CD14-positive monocyte (primary cell): ENCODE data around the gene ZBTB5. TPM values are rescaled to one million over a fixed set of nuclear protein-coding genes. Genes with fewer than 3 reads are reported as not detected.

Experiments used
- DNase-seq, 3 donors: peaks; one replicate each; pipeline ENCODE4 v3.0.0-alpha.2; 2011 to 2022
- H2AFZ ChIP-seq: 2 replicates; pipeline ENCODE4 v1.6.0; 2012; ENCODE audit warnings: mild to moderate bottlenecking, low read depth, low read length, inconsistent platforms; ENCODE audit not compliant: insufficient read depth, poor library complexity, severe bottlenecking
- H3K27ac ChIP-seq, 2 donors: 1 replicate in 1 of 2; 2 replicates in 1 of 2; pipeline ENCODE4 v1.5.1; 2012 to 2013; ENCODE audit warnings: low read length in 2 of 2, control low read depth in 1 of 2, inconsistent platforms in 1 of 2, low read depth in 1 of 2, mild to moderate bottlenecking in 1 of 2
- H3K27me3 ChIP-seq, 2 donors: one replicate each; pipeline versions ENCODE4 v1.6.0 to v1.6.1; 2011 to 2013; ENCODE audit warnings: low read length in 2 of 2; ENCODE audit not compliant: control insufficient read depth in 2 of 2, insufficient read depth in 2 of 2
- H3K36me3 ChIP-seq, 2 donors: replicated peaks in 1 of 2; 1 replicate in 1 of 2; 2 replicates in 1 of 2; pipeline versions ENCODE4 v1.5.1 to v1.6.1; 2012 to 2013; ENCODE audit warnings: low read length in 2 of 2, control low read depth in 1 of 2, inconsistent platforms in 1 of 2, mild to moderate bottlenecking in 1 of 2; ENCODE audit not compliant: insufficient read depth in 2 of 2, control insufficient read depth in 1 of 2
- H3K4me1 ChIP-seq, 2 donors: 1 replicate in 1 of 2; 2 replicates in 1 of 2; pipeline versions ENCODE4 v1.5.1 to v1.6.1; 2012 to 2013; ENCODE audit warnings: low read length in 2 of 2, control low read depth in 1 of 2, inconsistent platforms in 1 of 2, mild to moderate bottlenecking in 1 of 2, moderate library complexity in 1 of 2; ENCODE audit not compliant: insufficient read depth in 2 of 2, control insufficient read depth in 1 of 2
- H3K4me2 ChIP-seq: replicated peaks from 2 replicates; pipeline ENCODE3; 2012; ENCODE audit warnings: low read length, moderate library complexity, mild to moderate bottlenecking; ENCODE audit not compliant: poor library complexity, severe bottlenecking; ENCODE audit errors: extremely low read depth
- H3K4me3 ChIP-seq, 3 experiments: fragments of 200-600 bp in 1 of 3; sonication (generic) in 1 of 3; replicated peaks in 1 of 3; 1 replicate in 2 of 3; 2 replicates in 1 of 3; pipeline ENCODE4 v1.5.1; 2011 to 2013; ENCODE audit warnings: low read length in 3 of 3, mild to moderate bottlenecking in 3 of 3, control low read depth in 2 of 3, low read depth in 2 of 3, inconsistent platforms in 1 of 3, moderate library complexity in 1 of 3
- H3K79me2 ChIP-seq: 2 replicates; pipeline ENCODE4 v1.6.0; 2012; ENCODE audit warnings: mild to moderate bottlenecking, control low read depth, inconsistent platforms, low read length, moderate library complexity; ENCODE audit not compliant: insufficient read depth
- H3K9ac ChIP-seq: 2 replicates; pipeline ENCODE4 v1.6.0; 2017; ENCODE audit warnings: low read length, mild to moderate bottlenecking; ENCODE audit not compliant: insufficient read depth, poor library complexity, severe bottlenecking
- H3K9me3 ChIP-seq, 2 donors: replicated peaks in 1 of 2; 1 replicate in 1 of 2; 2 replicates in 1 of 2; pipeline versions ENCODE4 v1.5.1 to v1.6.1; 2012 to 2013; ENCODE audit warnings: low read length in 2 of 2, control low read depth in 1 of 2; ENCODE audit not compliant: control insufficient read depth in 1 of 2, insufficient read depth in 1 of 2
- H4K20me1 ChIP-seq: 2 replicates; pipeline ENCODE4 v1.6.0; 2012; ENCODE audit warnings: mild to moderate bottlenecking, low read length, control low read depth, moderate library complexity; ENCODE audit not compliant: insufficient read depth
- H3K27ac Mint-ChIP-seq, 7 donors: one replicate each; pipeline ENCODE4 v1.8.0; 2020; ENCODE audit warnings: mild to moderate bottlenecking in 7 of 7, mixed read lengths in 7 of 7, moderate library complexity in 6 of 7, inconsistent platforms in 2 of 7
- H3K27me3 Mint-ChIP-seq, 3 donors: one replicate each; pipeline ENCODE4 v1.8.0; 2021 to 2022; ENCODE audit warnings: low read depth in 3 of 3, mild to moderate bottlenecking in 3 of 3, mixed read lengths in 3 of 3, moderate library complexity in 3 of 3, inconsistent platforms in 1 of 3
- H3K36me3 Mint-ChIP-seq, 2 donors: one replicate each; pipeline ENCODE4 v1.8.0; 2020; ENCODE audit warnings: mixed read lengths in 2 of 2, inconsistent platforms in 1 of 2, mild to moderate bottlenecking in 1 of 2
- H3K4me1 Mint-ChIP-seq: one replicate; pipeline ENCODE4 v1.8.0; 2020; ENCODE audit warnings: mild to moderate bottlenecking, mixed read lengths
- H3K4me3 Mint-ChIP-seq, 2 donors: one replicate each; pipeline ENCODE4 v1.8.0; 2020; ENCODE audit warnings: mild to moderate bottlenecking in 2 of 2, mixed read lengths in 2 of 2, moderate library complexity in 1 of 2
- H3K9me3 Mint-ChIP-seq, 7 donors: one replicate each; pipeline ENCODE4 v1.8.0; 2020 to 2022; ENCODE audit warnings: mixed read lengths in 7 of 7, mild to moderate bottlenecking in 6 of 7, moderate library complexity in 6 of 7, inconsistent platforms in 2 of 7
- CTCF ChIP-seq: fragments of 200-600 bp; IDR thresholded peaks from one replicate; pipeline ENCODE4 v1.8.0; 2022; ENCODE audit warnings: antibody characterized with exemption, mild to moderate bottlenecking
- WGBS: methylation state at CpG from one replicate; pipeline ENCODE4 v1.1.5; 2013; ENCODE audit warnings: missing lambda C conversion rate; ENCODE audit not compliant: insufficient coverage; 5-methylcytosine and 5-hydroxymethylcytosine counted together
- intact Hi-C, 2 donors: fragments of 100-400 bp; cut with micrococcal nuclease; formaldehyde crosslinking; loops; one replicate each; pipeline versions ENCODE4 v1.15.0 to v1.15.1; 2023
- polyA plus RNA-seq, 3 donors: library from polyadenylated mRNA; depleted of rRNA in 1 of 3; unstranded in 2 of 3; stranded (reverse) in 1 of 3; fragments of 300-500 nt in 2 of 3; fragments of >200 nt in 1 of 3; fragmentation: Illumina TruSeq in 2 of 3; gene quantifications; 1 replicate in 2 of 3; 2 replicates in 1 of 3; pipeline ENCODE4 v1.2.3, GENCODE V29; 2012 to 2021

ZBTB5 gene
- polyA plus RNA-seq, 3 donors = 0.58 to 6.4 (median 1.4) TPM

DNA sequence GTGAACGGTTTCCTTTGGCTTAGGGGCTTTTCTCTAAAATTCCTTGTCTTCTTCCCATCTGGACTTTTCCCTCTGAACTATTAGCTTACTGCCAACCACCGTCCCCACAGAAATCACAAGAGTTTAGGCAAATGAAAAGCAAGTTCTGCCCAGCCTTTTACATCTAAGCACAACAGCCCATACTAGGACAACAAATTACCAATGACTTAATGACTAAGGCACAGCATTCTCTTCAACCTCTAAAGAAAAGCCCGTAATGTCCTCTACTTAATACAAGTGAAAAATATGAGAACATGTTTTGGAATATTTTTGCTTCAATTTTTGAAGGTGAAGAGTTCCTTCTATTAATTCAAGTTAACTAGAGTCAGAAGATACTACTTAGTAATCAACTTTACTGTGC is 1.2 kb downstream of the ZBTB5 start:
- H3K4me3 ChIP-seq = peak overlapping the region; percentile 89 to 92 (median 91)
- WGBS = 100% methylated on average over 1 of the region's 3 CpGs

GRCh38 chr9:37456817-37457216 is 8.4 kb downstream of the ZBTB5 start:
- WGBS = no CpG with 5 or more reads among the region's 1 CpG
- H2AFZ ChIP-seq = no peak overlapping the region
- no peak overlapping the region for H3K27ac ChIP-seq
- no peak overlapping the region for H3K9ac ChIP-seq
- H4K20me1 ChIP-seq = peaks cover 14% of the 10 kb centered on the region
- H3K27me3 ChIP-seq = no peaks in the 10 kb centered on the region
- TF ChIP-seq CTCF = no peak
- intact Hi-C loops = no loop called here
- Mint-ChIP-seq H3K4me1 (no peaks in the 10 kb centered on the region), H3K9me3 (peaks cover 0 to 4% (median 0%) of the 10 kb centered on the region in 7 donors), H3K27ac (no peak overlapping the region), H3K36me3 (peaks cover 2 to 4% of the 10 kb centered on the region in 2 donors), H3K27me3 (no peaks in the 10 kb centered on the region), H3K4me3 (no peak overlapping the region)
- no peak overlapping the region for H3K4me2 ChIP-seq
- no peak for DNase-seq
- peaks cover 45% of the 10 kb centered on the region for H3K79me2 ChIP-seq
- H3K4me1 ChIP-seq = no peaks in the 10 kb centered on the region
- no peak overlapping the region for H3K4me3 ChIP-seq
- H3K36me3 ChIP-seq = no peaks in the 10 kb centered on the region
- H3K9me3 ChIP-seq = no peaks in the 10 kb centered on the region

More for the DNA sequence above, 1.2 kb downstream of the ZBTB5 start:
- Mint-ChIP-seq H3K4me3 (peak overlapping the region; percentile 94 to 95), H3K36me3 (peaks cover 1 to 4% of the 10 kb centered on the region in 2 donors), H3K27ac (peak overlapping the region in 5 of 7 donors; percentile 96 to 98 (median 98)), H3K9me3 (no peaks in the 10 kb centered on the region), H3K4me1 (peaks cover 27% of the 10 kb centered on the region), H3K27me3 (peaks cover 0 to 3% (median 2%) of the 10 kb centered on the region in 3 donors)
- DNase-seq = no peak
- Histone ChIP-seq H3K27me3 (no peaks in the 10 kb centered on the region), H2AFZ (peak overlapping the region; percentile 78), H3K9ac (no peak overlapping the region), H3K4me1 (peaks cover 15 to 24% of the 10 kb centered on the region in 2 donors), H3K79me2 (peaks cover 44% of the 10 kb centered on the region), H3K4me2 (peak overlapping the region; percentile 83), H3K27ac (peak overlapping the region in 1 of 2 donors; percentile 95), H3K36me3 (no peaks in the 10 kb centered on the region), H4K20me1 (no peaks in the 10 kb centered on the region), H3K9me3 (no peaks in the 10 kb centered on the region)
- intact Hi-C loops = loop anchor here in 1 of 2 donors (2.0 kb wide), 1 partner anchor 21 kb away; the partner anchor contains the start of gene POLR1E
- TF ChIP-seq CTCF = no peak
